Central memory CD8-positive, alpha-beta T cell (primary cell): ENCODE data around the gene LRP1.
A peak's percentile ranks its signal among the peaks of the same experiment; 100 is the strongest.

Experiments
- ATAC-seq: fragments of 150-1000 bp; cut with Tn5 transposase; replicated peaks from 2 replicates; pipeline ENCODE4 v1.10.0; 2022; ENCODE audit warnings: mild to moderate bottlenecking, moderate FRiP score, moderate number of reproducible peaks; ENCODE audit not compliant: poor library complexity, severe bottlenecking; ENCODE audit errors: extremely low read depth
- DNase-seq, 2 donors: peaks; one replicate each; pipeline ENCODE4 v3.0.0; 2021; ENCODE audit warnings: low spot score in 2 of 2
- H3K27ac Mint-ChIP-seq: one replicate; pipeline ENCODE4 v1.8.0; 2022; ENCODE audit warnings: low read depth, mild to moderate bottlenecking, moderate library complexity, mixed read lengths
- H3K27me3 Mint-ChIP-seq: one replicate; pipeline ENCODE4 v1.8.0; 2022; ENCODE audit warnings: mixed read lengths
- H3K36me3 Mint-ChIP-seq: one replicate; pipeline ENCODE4 v1.8.0; 2022; ENCODE audit warnings: mild to moderate bottlenecking, moderate library complexity, mixed read lengths; ENCODE audit not compliant: insufficient read depth
- H3K4me1 Mint-ChIP-seq: one replicate; pipeline ENCODE4 v1.8.0; 2022; ENCODE audit warnings: mixed read lengths
- H3K4me3 Mint-ChIP-seq: one replicate; pipeline ENCODE4 v1.8.0; 2022; ENCODE audit warnings: mild to moderate bottlenecking, moderate library complexity, mixed read lengths
- H3K9me3 Mint-ChIP-seq: one replicate; pipeline ENCODE4 v1.8.0; 2022; ENCODE audit warnings: mixed read lengths

The LRP1 gene

GRCh38 chr12:57208631-57209282, 80.5 kb downstream of the LRP1 start:
- Mint-ChIP-seq H3K27ac (no peak overlapping the region), H3K4me1 (peaks cover 6% of the 10 kb centered on the region), H3K36me3 (peaks cover 6% of the 10 kb centered on the region), H3K4me3 (no peak overlapping the region), H3K9me3 (no peaks in the 10 kb centered on the region), H3K27me3 (peaks cover 16% of the 10 kb centered on the region)
- ATAC-seq (no peak), DNase-seq (no peak)

GRCh38 chr12:57209916-57210315, 81.6 kb downstream of the LRP1 start:
- ATAC-seq (no peak), DNase-seq (no peak)
- peaks cover 18% of the 10 kb centered on the region for H3K4me1 Mint-ChIP-seq
- no peak overlapping the region for H3K4me3 Mint-ChIP-seq
- peak overlapping the region; percentile 27 for H3K27ac Mint-ChIP-seq
- no peaks in the 10 kb centered on the region for H3K9me3 Mint-ChIP-seq
- H3K36me3 Mint-ChIP-seq: peaks cover 6% of the 10 kb centered on the region
- peaks cover 28% of the 10 kb centered on the region for H3K27me3 Mint-ChIP-seq

- Mint-ChIP-seq H3K9me3 (no peaks in the 10 kb centered on the region), H3K27me3 (peaks cover 33% of the 10 kb centered on the region), H3K36me3 (peaks cover 8% of the 10 kb centered on the region), H3K4me1 (peaks cover 23% of the 10 kb centered on the region), H3K4me3 (no peak overlapping the region), H3K27ac (peak overlapping the region; percentile 27)
- DNase-seq: no peak
- no peak for ATAC-seq
These were observed 82.2 kb downstream of the LRP1 start for GRCh38 chr12:57210461-57210860.

GRCh38 chr12:57210926-57211692, 82.8 kb downstream of the LRP1 start:
- ATAC-seq (no peak), DNase-seq (no peak)
- peaks cover 40% of the 10 kb centered on the region for H3K27me3 Mint-ChIP-seq
- peaks cover 8% of the 10 kb centered on the region for H3K36me3 Mint-ChIP-seq
- no peak overlapping the region for H3K27ac Mint-ChIP-seq
- no peak overlapping the region for H3K4me3 Mint-ChIP-seq
- no peaks in the 10 kb centered on the region for H3K9me3 Mint-ChIP-seq
- H3K4me1 Mint-ChIP-seq: peaks cover 30% of the 10 kb centered on the region

GRCh38 chr12:57211791-57212700, 83.8 kb downstream of the LRP1 start:
- no peak overlapping the region for H3K4me3 Mint-ChIP-seq
- no peaks in the 10 kb centered on the region for H3K9me3 Mint-ChIP-seq
- H3K4me1 Mint-ChIP-seq: peaks cover 30% of the 10 kb centered on the region
- ATAC-seq (no peak), DNase-seq (no peak)
- peaks cover 8% of the 10 kb centered on the region for H3K36me3 Mint-ChIP-seq
- peaks cover 43% of the 10 kb centered on the region for H3K27me3 Mint-ChIP-seq
- H3K27ac Mint-ChIP-seq: no peak overlapping the region

- peaks cover 9% of the 10 kb centered on the region for H3K36me3 Mint-ChIP-seq
These were observed 84.4 kb downstream of the LRP1 start for GRCh38 chr12:57212701-57213057.

GRCh38 chr12:57213058-57213715, 84.9 kb downstream of the LRP1 start:
- peaks cover 54% of the 10 kb centered on the region for H3K27me3 Mint-ChIP-seq
- H3K4me3 Mint-ChIP-seq: no peak overlapping the region
- ATAC-seq (peak; percentile 49), DNase-seq (peak; percentile 76 to 78)
- peaks cover 40% of the 10 kb centered on the region for H3K4me1 Mint-ChIP-seq
- H3K27ac Mint-ChIP-seq: peak overlapping the region; percentile 45
- no peaks in the 10 kb centered on the region for H3K9me3 Mint-ChIP-seq
- peaks cover 9% of the 10 kb centered on the region for H3K36me3 Mint-ChIP-seq

More at GRCh38 chr12:57212701-57213057, 84.4 kb downstream of the LRP1 start:
- Mint-ChIP-seq H3K9me3 (no peaks in the 10 kb centered on the region), H3K27ac (no peak overlapping the region), H3K27me3 (peaks cover 49% of the 10 kb centered on the region), H3K4me3 (no peak overlapping the region), H3K4me1 (peaks cover 36% of the 10 kb centered on the region)
- ATAC-seq (no peak), DNase-seq (no peak)

- ATAC-seq (no peak), DNase-seq (no peak)
- Mint-ChIP-seq H3K36me3 (peaks cover 9% of the 10 kb centered on the region), H3K27me3 (peaks cover 61% of the 10 kb centered on the region), H3K27ac (peak overlapping the region; percentile 45), H3K4me1 (peaks cover 46% of the 10 kb centered on the region), H3K4me3 (peak overlapping the region; percentile 31), H3K9me3 (no peaks in the 10 kb centered on the region)
These were observed 85.6 kb downstream of the LRP1 start for GRCh38 chr12:57213763-57214397.

- peaks cover 9% of the 10 kb centered on the region for H3K36me3 Mint-ChIP-seq
- H3K9me3 Mint-ChIP-seq: no peaks in the 10 kb centered on the region
- peak overlapping the region; percentile 45 for H3K27ac Mint-ChIP-seq
- DNase-seq (peak; percentile 45 to 52), ATAC-seq (no peak)
- peak overlapping the region; percentile 31 for H3K4me3 Mint-ChIP-seq
- peaks cover 66% of the 10 kb centered on the region for H3K27me3 Mint-ChIP-seq
- peaks cover 46% of the 10 kb centered on the region for H3K4me1 Mint-ChIP-seq
These were observed 86.1 kb downstream of the LRP1 start for GRCh38 chr12:57214398-57214781.

- no peak for ATAC-seq
- Mint-ChIP-seq H3K4me3 (peak overlapping the region; percentile 74), H3K36me3 (peaks cover 8% of the 10 kb centered on the region), H3K9me3 (no peaks in the 10 kb centered on the region), H3K27me3 (peaks cover 73% of the 10 kb centered on the region), H3K27ac (peak overlapping the region; percentile 62), H3K4me1 (peaks cover 52% of the 10 kb centered on the region)
- no peak for DNase-seq
These were observed 86.8 kb downstream of the LRP1 start for GRCh38 chr12:57215065-57215464.

GRCh38 chr12:57215668-57216013, 87.4 kb downstream of the LRP1 start:
- Mint-ChIP-seq H3K27me3 (peaks cover 78% of the 10 kb centered on the region), H3K27ac (peak overlapping the region; percentile 62), H3K4me1 (peaks cover 53% of the 10 kb centered on the region), H3K9me3 (no peaks in the 10 kb centered on the region), H3K4me3 (peak overlapping the region; percentile 74), H3K36me3 (peaks cover 8% of the 10 kb centered on the region)
- DNase-seq: peak in 1 of 2 donors; percentile 39
- ATAC-seq: peak; percentile 42
